GM18909 (cell line): ENCODE measurements around the gene RHBDD2.
"Not testable (repeated sequence)": the region's sequence is repeated elsewhere in the genome, so short reads cannot be mapped to it uniquely, and the experiment has no call there.

ENCODE experiments used
- ATAC-seq: cut with Tn5 transposase; IDR thresholded peaks from one replicate; pipeline ENCODE4 v1.9.1; 2021; ENCODE audit warnings: mild to moderate bottlenecking; ENCODE audit not compliant: unreplicated experiment, poor library complexity

Gene RHBDD2

GRCh38 chr7:75878769-75879611, at the start of gene RHBDD2:
Gene RHBDD2, plus strand, starts transcription at chr7:75879034. Its CDS starts 49 bp downstream, at chr7:75879083.
- peak; percentile 92 for ATAC-seq

GRCh38 chr7:75829656-75830055, 49.2 kb upstream of the RHBDD2 start:
- not testable (repeated sequence) for ATAC-seq

GRCh38 chr7:75830978-75831377, 47.9 kb upstream of the RHBDD2 start:
- no peak for ATAC-seq

- ATAC-seq: not testable (repeated sequence)
Measured at GRCh38 chr7:75833662-75834061, 45.2 kb upstream of the RHBDD2 start.

- no peak for ATAC-seq
Measured at GRCh38 chr7:75835688-75836285, 43.0 kb upstream of the RHBDD2 start.

GRCh38 chr7:75836798-75837197, 42.0 kb upstream of the RHBDD2 start:
- ATAC-seq: no peak

GRCh38 chr7:75838281-75838930, 40.4 kb upstream of the RHBDD2 start:
- ATAC-seq: not testable (repeated sequence)

- no peak for ATAC-seq
Measured at GRCh38 chr7:75840029-75840428, 38.8 kb upstream of the RHBDD2 start.

- peak; percentile 83 for ATAC-seq
Measured at GRCh38 chr7:75842836-75843446, 35.9 kb upstream of the RHBDD2 start.

- ATAC-seq: no peak
Measured at GRCh38 chr7:75843613-75844116, 35.2 kb upstream of the RHBDD2 start.

GRCh38 chr7:75844158-75844557, 34.7 kb upstream of the RHBDD2 start:
- ATAC-seq: no peak

- not testable (repeated sequence) for ATAC-seq
Measured at GRCh38 chr7:75845132-75845531, 33.7 kb upstream of the RHBDD2 start.

GRCh38 chr7:75847707-75848106, 31.1 kb upstream of the RHBDD2 start:
- no peak for ATAC-seq

- ATAC-seq: no peak
Measured at GRCh38 chr7:75849573-75849972, 29.3 kb upstream of the RHBDD2 start.

GRCh38 chr7:75850235-75850634, 28.6 kb upstream of the RHBDD2 start:
- ATAC-seq: no peak

GRCh38 chr7:75854233-75854632, 24.6 kb upstream of the RHBDD2 start:
- ATAC-seq: no peak

GRCh38 chr7:75854813-75855345, 24.0 kb upstream of the RHBDD2 start:
- ATAC-seq: not testable (repeated sequence)

- ATAC-seq: no peak
Measured at GRCh38 chr7:75856536-75856935, 22.3 kb upstream of the RHBDD2 start.

GRCh38 chr7:75858410-75858809, 20.4 kb upstream of the RHBDD2 start:
- ATAC-seq: no peak

GRCh38 chr7:75861636-75862035, 17.2 kb upstream of the RHBDD2 start:
- ATAC-seq: no peak
